NCI-H446 treated with DMSO at 0.1 percent for 48 hours (cell line): ENCODE data around the gene AKR1A1.
A peak's percentile ranks its signal among the peaks of the same experiment; 100 is the strongest.
"Not testable (repeated sequence)": the region's sequence is repeated elsewhere in the genome, so short reads cannot be mapped to it uniquely, and the experiment has no call there.

ENCODE experiments used
- DNase-seq: peaks from one replicate; lab custom pipeline; 2025; lab: John Stamatoyannopoulos, UW

The AKR1A1 gene

DNA sequence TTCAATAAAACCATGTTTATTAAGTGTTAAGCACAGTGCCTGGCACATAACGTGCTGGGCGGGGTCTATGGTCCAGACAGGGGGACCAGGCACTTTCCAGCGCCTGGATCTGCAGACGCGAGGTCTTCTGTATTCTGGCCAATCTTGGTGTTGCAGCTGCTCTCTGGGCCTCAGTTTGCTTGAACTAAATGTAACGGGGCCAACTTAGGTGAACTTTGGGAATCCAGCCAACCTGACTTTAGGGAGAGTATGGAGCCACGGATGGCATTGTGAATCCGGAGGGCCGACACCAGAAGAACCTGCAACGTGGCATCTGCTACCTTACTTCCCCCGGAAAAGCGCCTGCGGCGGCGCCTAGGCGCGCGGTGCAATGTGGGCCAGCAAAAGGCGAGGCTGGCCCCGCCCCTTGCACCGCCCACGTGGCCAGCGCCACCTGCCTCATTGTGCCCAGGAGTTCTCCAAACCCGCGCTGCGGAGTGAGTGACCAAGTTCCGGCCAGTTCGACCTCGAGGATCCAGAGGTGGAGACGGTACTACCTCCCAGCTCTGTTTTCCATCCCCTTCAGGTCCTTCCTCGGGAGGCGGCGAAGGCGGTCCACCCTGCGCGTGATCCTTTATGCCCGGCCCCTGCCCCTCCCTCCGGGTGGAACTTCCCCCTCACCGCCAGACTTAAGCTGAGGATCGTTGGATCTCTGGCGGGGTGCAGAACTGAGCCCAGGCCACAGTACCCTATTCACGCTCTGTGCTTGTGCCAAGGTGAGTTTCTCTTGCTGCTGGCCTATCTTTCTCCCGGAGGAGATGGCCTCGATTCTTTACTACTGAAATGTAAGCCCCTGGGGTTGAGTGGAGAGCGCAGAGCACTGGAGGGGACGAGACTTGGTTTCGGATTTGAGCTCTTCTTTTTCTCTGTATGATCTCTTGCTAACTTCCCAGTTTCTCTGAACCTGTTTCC lies at the start of gene AKR1A1:
TSS of gene AKR1A1 (plus strand) at position 426 of the 951 bp plus-strand sequence. CDS start 10,969 bp downstream, outside the sequence.
- DNase-seq: peak; percentile 88

DNA sequence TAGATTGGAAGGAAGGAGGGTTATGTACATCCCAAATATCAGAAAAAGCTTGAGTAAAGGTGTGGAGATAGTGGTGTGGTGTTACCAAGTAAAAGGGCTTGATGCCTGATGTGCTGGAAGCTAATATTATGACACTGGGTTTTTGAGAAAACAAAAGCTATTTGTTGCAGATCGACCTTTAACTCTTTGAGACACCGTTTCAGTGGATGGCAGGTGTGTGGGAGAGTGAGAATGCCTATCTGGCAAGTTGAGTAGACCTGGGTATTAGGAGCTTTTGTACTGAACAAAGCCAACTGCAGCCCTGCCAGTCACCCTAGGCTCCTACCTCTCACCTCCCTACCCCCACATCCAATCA lies 49.1 kb upstream of the AKR1A1 start:
- no peak for DNase-seq

DNA sequence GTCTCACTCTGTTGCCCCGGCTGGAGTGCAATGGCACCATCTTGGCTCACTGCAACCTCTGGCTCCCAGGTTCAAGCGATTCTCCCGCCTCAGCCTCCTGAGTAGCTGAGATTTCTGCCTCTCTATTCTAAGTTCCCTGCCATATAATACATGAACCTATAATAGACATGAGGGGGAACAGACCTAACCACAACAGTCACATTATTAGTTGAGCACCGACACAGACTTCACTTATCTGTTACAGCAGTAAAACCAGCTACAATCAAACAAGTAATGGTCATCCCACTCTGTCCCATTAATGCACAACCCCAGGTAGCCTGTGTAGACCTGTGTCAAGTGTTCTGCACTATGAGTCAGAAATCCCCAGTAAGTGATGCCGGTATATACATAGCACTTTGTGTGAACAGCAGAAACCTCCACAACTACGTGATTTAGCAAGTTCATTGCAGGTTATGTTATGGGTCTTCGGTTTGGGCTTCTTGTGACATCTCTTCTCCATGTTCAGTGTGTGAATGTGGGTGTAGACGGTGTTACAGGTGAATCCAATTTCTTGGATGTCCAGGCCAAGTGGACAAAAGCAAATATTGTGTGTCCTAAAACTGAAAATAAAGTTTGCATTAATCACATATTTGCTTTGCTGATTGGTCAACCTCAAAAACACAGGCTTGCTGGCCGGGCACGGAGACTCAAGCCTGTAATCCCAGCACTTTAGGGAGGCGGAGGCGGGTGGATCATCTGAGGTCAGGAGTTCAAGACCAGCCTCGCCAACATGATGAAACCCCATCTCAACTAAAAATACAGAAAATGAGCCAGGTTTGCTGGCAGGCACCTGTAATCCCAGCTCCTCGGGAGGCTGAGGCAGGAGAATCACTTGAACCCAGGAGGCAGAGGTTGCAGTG lies 46.9 kb upstream of the AKR1A1 start:
- DNase-seq: no peak

DNA sequence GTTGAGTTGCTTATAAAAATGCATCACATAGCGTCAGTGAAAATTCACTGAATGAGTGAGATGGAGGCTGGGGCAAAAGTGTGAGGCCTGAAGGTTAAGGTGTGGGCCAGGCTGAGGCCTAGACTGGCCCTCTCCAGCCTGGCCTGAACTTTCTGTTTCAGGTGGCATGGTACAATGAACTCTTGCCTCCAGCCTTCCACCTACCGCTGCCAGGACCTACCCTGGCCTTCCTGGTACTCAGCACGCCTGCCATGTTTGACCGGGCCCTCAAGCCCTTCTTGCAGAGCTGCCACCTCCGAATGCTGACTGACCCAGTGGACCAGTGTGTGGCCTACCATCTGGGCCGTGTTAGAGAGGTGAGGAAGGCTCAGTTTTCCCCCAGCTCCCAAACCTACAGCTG lies 43.4 kb upstream of the AKR1A1 start:
- no peak for DNase-seq

DNA sequence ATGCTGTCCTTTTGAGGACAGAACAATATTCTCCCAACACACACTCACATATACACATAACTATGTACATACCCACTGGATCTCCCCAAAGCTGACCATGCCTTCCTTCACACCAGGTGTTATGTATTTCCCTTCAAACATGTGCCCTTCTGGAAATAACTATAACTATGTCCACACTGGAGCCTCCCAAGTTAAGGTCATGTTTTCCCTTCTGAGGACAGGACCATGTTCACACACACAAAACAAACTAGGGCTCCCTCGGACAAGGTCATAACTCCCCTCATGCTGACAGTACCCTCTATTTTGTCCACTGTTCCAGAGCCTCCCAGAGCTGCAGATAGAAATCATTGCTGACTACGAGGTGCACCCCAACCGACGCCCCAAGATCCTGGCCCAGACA lies 42.7 kb upstream of the AKR1A1 start:
- DNase-seq: no peak

DNA sequence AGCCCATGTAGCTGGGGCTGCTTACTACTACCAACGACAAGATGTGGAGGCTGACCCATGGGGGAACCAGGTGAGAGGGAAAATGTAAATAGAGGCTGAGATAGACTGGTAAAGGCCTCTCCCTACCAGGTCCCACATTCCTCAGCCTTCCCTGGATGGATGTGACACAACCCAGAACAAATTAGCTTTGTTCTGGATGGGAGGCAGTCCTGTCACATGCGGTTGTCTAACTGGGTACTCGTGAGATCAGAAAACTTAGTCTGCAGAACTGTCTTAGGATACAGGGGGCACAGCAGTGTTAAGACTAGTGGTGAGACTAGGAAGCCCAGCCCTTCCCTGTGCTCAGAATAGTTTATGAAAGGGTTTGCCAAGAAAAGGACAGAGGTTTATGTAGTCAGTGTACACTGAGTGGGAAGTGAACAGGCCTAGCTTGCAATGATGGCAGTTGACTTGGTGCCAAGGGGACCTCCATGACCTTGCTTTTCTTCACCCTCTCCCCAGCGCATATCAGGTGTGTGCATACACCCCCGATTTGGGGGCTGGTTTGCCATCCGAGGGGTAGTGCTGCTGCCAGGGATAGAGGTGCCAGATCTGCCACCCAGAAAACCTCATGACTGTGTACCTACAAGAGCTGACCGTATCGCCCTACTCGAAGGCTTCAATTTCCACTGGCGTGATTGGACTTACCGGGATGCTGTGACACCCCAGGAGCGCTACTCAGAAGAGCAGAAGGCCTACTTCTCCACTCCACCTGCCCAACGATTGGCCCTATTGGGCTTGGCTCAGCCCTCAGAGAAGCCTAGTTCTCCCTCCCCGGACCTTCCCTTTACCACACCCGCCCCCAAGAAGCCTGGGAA lies 42.1 kb upstream of the AKR1A1 start:
- no peak for DNase-seq

DNA sequence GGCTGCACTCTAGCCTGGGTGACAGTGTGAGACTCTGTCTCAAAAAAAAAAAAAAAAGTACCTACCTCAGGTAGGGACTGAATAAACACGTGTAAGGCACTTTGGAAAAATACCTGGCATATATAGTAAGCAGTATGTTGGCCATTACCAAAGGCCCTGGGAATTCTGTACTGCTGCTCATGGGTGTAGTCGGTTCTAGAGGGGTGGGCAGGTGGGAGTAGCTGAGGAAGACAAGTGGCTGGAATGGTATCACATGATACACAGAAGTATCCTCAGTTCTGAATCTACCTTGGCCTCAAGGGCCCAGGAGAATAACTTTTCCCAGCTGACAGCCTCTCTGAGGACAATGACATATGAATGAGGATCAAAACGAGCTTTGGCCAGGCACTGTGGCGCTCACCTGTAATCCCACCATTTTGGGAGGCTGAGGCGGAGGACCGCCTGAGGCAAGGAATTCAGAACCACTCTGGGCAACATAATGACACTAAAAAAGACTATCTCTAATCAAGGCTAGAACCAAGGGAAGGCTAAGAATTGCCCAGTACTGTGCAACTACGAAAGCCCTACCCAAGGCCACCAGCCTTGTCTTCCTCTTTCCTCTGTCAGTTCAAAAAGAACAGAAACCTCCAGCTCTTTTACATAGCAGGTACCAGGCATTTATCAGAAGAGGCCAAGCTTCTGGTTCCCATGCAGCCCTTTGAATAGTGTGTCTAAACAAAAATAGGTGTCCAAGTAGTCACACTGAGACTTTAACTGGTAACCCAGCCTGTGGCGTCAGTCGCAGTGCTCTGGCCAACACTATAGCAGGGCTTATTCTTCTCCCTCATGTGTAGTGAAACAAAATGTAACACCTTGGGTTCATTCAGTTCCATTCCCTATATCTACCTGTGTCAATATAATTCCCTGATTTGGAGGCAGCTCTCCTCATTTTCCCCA lies 40.3 kb upstream of the AKR1A1 start:
- no peak for DNase-seq

DNA sequence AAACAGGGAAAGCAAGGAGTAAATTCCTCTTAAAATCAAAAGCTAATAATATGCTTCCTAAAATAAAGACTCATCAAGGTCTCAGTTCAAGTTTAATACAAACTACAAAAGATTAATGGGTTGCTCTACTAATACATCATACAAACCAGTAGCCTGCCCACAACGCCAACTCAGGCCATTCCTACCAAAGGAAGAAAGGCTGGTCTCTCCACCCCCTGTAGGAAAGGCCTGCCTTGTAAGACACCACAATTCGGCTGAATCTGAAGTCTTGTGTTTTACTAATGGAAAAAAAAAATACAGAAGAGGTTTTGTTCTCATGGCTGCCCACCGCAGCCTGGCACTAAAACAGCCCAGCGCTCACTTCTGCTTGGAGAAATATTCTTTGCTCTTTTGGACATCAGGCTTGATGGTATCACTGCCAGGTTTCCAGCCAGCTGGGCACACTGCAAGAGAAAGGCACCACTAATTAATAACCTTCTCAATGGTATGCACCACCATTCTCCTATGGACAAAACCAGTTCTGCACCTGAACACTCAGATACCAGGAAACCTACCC lies 39.6 kb upstream of the AKR1A1 start:
- no peak for DNase-seq

DNA sequence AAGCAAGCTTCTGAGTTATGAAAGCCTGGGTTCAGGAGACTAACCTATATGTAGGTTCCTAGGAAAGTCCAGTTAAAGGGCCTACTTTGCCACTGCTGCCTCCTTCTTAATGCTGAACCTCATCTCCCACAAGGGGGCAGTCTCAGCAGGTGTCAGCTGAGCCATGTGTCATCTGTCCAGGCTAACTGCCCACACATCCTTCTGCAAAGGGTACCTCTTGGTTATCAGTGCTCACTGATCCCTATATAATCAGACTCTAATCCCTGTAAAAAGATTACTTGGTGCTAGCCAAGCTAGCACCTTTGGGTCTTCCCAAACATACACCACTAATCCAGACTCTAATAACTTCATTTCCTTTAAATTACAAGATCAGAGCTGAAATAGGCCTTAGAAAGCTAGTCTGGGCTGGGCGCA lies 38.0 kb upstream of the AKR1A1 start:
- DNase-seq: no peak

DNA sequence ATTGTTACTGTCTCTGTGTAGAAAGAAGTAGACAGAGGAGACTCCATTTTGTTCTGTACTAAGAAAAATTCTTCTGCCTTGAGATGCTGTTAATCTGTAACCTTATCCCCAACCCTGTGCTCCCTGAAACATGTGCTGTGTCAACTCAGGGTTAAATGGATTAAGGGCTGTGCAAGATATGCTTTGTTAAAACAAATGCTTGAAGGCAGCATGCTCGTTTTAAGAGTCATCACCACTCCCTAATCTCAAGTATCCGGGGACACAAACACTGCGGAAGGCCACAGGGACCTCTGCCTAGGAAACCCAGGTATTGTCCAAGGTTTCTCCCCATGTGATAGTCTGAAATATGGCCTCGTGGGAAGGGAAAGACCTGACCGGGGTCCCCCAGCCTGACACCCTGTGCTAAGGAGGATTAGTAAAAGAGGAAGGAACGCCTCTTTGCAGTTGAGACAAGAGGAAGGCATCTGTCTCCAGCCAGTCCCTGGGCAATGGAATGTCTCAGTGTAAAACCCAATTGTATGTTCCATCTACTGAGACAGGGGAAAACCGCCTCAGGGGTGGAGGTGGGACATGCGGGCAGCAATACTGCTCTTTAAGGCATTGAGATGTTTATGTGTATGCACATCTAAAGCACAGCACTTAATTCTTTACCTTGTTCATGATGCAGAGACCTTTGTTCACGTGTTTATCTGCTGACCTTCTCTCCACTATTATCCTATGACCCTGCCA lies 36.9 kb upstream of the AKR1A1 start:
- DNase-seq: not testable (repeated sequence)

DNA sequence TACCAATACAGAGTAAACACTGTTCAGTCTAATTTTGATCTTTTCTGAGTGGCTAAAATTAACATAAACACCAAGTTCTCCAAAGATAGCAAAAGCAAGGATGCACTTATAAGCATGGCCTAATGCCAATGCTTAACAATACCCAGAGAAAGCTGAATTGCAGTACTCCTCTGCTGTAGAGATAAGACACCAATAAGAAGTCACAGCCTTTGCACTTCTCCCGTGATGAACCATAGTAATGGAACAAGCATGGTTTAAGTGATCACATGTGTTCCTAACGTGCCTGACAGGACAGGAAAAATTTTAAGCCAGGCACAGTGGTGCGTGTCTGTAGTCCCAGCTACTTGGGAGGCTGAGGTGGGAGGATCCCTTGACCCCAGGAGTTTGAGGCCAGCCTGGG lies 34.6 kb upstream of the AKR1A1 start:
- DNase-seq: no peak

DNA sequence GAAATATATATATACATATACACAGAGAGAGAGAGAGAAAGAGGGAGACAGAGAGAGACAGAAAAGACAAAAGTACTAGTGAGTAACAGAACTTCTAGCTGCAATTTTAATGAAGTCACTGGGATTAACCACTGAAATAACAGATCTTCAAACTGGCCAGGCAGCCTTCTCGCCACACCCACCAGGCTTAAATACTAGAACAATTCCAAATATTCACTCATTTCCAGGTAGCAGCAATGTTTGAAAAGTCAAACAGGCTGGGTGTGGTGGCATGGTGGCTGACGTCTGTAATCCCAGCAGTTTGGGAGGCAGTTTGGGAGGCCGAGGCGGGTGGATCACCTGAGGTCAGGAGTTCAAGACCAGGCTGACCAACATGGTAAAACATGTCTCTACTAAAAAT lies 34.2 kb upstream of the AKR1A1 start:
- no peak for DNase-seq

DNA sequence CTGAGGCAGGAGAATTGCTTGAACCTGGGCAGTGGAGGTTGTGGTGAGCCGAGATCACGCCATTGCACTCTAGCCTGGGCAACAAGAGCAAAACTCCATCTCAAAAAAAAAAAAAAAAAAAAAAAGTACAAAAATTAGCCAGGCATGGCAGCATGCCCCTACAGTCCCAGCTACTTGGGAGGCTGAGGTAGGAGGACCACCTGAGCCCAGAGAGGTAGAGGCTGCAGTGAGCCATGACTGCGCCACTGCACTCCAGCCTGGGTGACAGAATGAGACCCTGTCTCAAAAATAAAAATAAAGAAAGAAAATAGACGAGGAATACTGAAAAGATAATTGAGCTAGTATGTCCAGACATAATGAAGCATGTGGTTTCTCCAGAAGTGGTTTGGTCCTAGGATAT lies 32.3 kb upstream of the AKR1A1 start:
- not testable (repeated sequence) for DNase-seq

DNA sequence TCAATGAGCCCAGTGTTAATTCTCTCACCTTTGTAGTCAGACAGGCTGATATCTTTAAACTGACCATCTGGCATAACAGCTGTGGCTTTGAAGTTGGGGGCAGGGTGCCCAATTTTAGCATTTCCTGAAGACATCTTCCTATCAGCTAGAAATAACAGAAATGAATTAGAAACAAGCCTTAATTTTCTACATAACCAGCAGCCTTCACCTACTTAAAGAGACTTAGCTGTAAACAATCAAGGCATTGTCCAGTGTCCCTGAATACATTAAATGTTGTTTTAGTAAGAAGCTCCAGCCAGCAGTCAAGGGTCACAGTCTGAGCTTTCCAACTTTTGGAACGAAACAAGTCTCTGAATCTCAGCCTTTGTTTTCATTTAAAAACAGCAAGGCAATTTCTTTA lies 31.7 kb upstream of the AKR1A1 start:
- DNase-seq: no peak

DNA sequence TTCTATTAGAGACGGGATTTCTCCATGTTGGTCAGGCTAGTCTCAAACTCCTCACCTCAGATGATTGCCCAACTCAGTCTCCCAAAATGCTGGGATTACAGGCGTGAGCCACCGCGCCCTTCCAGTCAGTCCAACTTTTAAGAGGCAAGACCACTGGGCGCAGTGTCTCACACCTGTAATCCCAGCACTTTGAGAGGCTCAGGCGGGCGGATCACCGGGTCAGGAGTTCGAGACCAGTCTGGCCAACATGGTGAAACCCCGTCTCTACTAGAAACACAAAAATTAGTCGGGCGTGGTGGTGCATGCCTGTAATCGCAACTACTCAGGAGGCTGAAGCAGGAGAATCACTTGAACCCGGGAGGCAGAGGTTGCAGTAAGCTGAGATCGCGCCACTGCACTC lies 30.9 kb upstream of the AKR1A1 start:
- DNase-seq: not testable (repeated sequence)

DNA sequence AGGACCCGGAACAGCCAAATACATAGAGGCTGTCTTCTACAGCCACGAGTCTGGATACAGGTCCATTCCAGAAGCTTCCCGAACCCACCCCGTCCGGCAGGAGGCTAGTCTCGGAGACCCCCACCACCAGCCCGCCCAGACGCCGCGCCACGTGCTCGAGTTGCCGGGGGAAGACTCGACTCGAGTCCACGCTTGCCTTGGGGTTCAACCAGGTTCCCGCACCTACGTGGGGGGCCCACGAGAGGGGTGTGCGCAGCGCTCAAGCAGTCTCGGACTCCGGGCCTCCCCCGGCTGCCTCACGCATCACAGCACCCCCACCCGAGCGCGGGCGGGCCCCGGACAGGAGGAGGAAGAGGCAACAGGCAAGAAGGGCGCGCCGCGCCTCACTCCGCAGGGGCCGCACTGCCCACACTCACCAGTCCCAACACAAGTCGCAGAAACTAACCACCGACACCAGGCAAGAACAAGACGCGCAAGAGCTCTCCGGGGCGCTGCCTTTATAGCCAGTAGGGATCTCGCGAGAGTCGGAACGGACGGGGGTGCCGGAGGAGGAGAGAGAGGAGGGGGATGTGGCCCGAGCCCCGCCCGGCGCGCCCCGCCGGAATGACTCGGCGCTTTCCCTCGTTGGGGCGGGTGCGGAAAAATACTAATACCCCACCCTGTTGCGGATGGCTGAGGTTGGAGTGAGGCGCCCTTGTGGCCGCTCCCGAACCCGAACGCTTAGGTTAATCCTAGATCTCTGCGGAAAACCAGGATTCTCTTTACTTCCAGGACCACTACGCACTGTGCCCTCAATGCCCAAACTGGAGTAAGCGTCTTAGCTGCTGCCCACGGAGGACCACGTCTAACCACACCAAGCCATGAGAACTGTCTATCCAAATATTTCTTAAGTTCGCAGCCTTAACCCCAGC lies 29.0 kb upstream of the AKR1A1 start, which contains the start of gene PRDX1:
TSS of gene PRDX1 (minus strand) at position 472 of the 911 bp plus-strand sequence. CDS start 2,841 bp downstream, outside the sequence.
- DNase-seq: peak; percentile 88

DNA sequence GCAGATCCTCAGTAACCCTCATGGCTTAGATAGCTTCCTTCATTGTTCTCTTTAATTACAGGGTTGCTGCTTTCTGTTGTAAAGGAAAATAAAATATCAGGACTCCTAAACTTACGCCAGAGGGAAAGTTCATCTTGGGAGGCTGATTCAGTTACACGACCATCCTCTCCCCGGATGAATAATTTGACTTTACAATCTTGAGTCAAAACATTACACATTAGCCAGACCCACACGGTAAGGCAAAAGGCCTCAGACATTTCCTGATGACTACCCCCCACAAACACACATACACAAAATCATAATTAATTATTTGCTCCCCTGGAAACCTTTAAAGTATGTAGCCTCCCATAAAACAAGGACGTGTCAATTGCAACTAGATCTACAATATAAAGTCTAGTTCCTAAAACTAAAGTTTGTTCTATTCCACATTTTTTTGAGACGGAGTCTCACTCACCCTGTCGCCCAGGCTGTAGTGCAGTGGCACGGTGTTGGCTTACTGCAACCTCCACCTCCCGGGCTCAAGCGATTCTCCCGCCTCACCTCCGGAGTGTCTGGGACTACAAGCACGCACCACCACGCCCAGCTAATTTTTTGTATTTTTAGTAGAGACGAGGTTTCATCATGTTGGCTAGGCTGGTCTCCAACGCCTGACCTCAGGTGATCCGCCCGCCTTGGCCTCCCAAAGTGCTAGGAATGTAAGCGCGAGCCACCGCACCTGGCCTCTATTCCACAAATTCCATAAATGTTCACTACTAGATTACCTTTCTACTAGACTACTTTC lies 28.1 kb upstream of the AKR1A1 start:
- no peak for DNase-seq

DNA sequence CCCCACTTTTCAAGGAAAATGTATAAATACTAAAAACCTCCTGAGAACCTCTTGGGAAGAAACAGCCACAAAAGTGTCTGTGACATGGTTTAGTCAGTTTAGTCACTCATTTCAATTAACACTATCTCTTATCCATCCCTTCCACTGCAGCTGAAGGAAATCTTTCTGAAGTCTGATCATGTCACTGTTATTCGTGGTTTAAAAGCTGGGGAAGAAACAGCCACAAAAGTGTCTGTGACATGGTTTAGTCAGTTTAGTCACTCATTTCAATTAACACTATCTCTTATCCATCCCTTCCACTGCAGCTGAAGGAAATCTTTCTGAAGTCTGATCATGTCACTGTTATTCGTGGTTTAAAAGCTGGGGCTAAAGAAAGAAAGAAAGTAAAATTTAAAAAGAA lies 27.1 kb upstream of the AKR1A1 start:
- DNase-seq: not testable (repeated sequence)
